HUES64 (cell line): ENCODE results near the gene CRHR2.
"Not testable (repeated sequence)": the region's sequence is repeated elsewhere in the genome, so short reads cannot be mapped to it uniquely, and the experiment has no call there.

Source experiments
- H3K27ac ChIP-seq: 2 replicates; pipeline ENCODE4 v1.7.0; 2013; ENCODE audit warnings: low read depth, low read length, inconsistent platforms
- H3K27me3 ChIP-seq: 2 replicates; pipeline ENCODE4 v1.6.1; 2013; ENCODE audit warnings: mild to moderate bottlenecking, low read length; ENCODE audit not compliant: insufficient read depth
- H3K36me3 ChIP-seq: 2 replicates; pipeline ENCODE4 v1.6.1; 2013; ENCODE audit warnings: mild to moderate bottlenecking, low read length; ENCODE audit not compliant: insufficient read depth
- H3K4me1 ChIP-seq: 2 replicates; pipeline ENCODE4 v1.6.1; 2013; ENCODE audit warnings: mild to moderate bottlenecking, low read length, moderate library complexity; ENCODE audit not compliant: insufficient read depth
- H3K4me3 ChIP-seq: 2 replicates; pipeline ENCODE4 v1.5.1; 2013; ENCODE audit warnings: mild to moderate bottlenecking, low read length, moderate library complexity
- H3K9ac ChIP-seq: 2 replicates; pipeline ENCODE4 v1.6.1; 2013; ENCODE audit warnings: mild to moderate bottlenecking, low read depth, low read length
- H3K9me3 ChIP-seq: 2 replicates; pipeline ENCODE4 v1.6.1; 2013; ENCODE audit warnings: low read depth, low read length; ENCODE audit not compliant: insufficient read depth
- WGBS: fragments of 150-250, 120-280 bp; methylation state at CpG from one replicate; pipeline ENCODE4 v1.1.7; 2013; ENCODE audit warnings: missing lambda C conversion rate; 5-methylcytosine and 5-hydroxymethylcytosine counted together

The CRHR2 gene

DNA sequence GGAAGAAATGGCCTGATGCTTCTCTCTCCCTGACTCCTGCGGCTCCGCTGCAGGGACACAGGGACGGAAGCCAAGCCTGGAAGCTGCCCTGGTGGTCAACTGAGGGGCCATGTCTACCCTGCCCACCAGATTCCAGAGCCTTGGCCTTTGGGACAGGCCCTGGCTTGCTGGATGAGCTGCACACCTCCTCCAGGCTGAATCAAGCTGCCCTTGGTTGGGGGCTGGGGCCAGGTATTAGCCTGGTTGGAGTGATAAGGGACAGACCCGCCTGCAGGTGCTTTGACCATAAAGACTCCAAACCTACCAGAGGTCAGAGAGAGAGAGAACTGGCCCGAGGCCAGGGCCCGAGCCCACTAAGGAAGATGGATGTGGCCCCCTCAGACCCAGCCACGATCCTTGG is 30.1 kb downstream of the CRHR2 start:
- no peak overlapping the region for H3K4me3 ChIP-seq
- H3K36me3 ChIP-seq, result 0 out of 2 replicates have a peak, but pooled peaks cover 2% of the 10 kb centered on the region
- 96% methylated on average over 7 of the region's 7 CpGs for WGBS
- no peaks in the 10 kb centered on the region for H3K9me3 ChIP-seq
- H3K27ac ChIP-seq, result no peak overlapping the region
- H3K27me3 ChIP-seq, result no peaks in the 10 kb centered on the region
- H3K9ac ChIP-seq, result no peak overlapping the region
- peaks cover 3% of the 10 kb centered on the region; the same call in 1 of the 2 replicates for H3K4me1 ChIP-seq

DNA sequence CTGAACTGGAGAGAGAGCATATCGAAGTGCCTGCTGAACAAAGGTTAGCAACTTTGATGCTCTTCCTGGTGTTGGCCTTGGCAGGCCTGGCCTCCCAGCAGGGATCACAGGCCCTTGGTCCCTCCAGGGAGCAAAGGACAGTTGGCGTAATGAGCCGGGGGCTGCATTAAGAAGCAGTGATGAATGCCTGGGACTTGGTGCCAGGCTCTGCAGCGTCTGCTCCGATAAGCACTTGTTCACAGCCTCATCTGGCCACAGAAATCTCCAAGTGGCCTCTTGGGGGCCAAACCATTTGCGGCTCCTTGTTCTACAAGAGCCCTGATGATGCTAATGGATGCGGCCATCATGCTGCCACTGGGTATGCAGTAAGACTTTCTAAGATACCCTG is 31.8 kb downstream of the CRHR2 start:
- Histone ChIP-seq H3K36me3 (peaks cover 7% of the 10 kb centered on the region; the same call in 1 of the 2 replicates), H3K9ac (no peak overlapping the region), H3K4me1 (peaks cover 3% of the 10 kb centered on the region; the same call in 1 of the 2 replicates), H3K27me3 (no peaks in the 10 kb centered on the region), H3K4me3 (no peak overlapping the region), H3K9me3 (no peaks in the 10 kb centered on the region), H3K27ac (no peak overlapping the region)
- WGBS, result 91% methylated on average over 7 of the region's 7 CpGs

DNA sequence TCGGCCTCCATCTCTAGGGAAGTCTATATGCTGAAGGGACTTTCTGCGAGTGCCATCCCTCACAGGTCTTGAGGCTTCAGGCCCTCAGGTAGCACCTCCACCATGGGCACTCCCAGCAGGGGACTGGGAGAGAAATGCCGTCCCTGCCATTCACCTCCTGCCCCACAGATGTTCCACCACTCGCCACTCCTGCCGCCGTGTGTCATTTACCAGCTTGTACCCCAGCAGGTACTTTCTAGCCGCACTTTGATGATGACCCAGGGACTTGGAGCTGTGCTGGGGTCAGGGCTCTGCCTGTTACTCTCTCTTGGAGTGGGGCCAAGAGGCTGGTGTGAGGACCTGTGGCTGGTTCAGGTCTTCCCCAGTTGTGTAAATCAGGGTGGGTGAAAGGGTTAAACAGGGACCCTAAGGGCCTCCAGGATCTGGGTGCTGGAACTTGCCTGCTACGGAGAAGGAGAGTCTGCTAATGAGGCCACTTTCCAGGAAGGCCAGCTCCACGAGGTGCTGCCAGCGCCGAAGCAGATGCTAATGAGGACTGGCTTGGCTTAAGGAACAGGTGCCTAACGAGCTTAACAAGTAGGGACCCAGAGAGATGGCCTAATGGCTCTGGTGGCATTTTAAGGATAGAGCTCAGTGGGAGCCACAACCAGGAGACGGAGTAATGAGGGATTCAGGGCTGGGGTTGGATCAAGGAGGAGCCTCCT is 32.4 kb downstream of the CRHR2 start:
- no peak overlapping the region for H3K27ac ChIP-seq
- H3K4me3 ChIP-seq, result no peak overlapping the region
- H3K36me3 ChIP-seq, result peaks cover 11% of the 10 kb centered on the region
- peaks cover 3% of the 10 kb centered on the region; the same call in 1 of the 2 replicates for H3K4me1 ChIP-seq
- H3K27me3 ChIP-seq, result no peaks in the 10 kb centered on the region
- WGBS, result 86% methylated on average over 13 of the region's 13 CpGs
- no peaks in the 10 kb centered on the region for H3K9me3 ChIP-seq
- no peak overlapping the region for H3K9ac ChIP-seq

DNA sequence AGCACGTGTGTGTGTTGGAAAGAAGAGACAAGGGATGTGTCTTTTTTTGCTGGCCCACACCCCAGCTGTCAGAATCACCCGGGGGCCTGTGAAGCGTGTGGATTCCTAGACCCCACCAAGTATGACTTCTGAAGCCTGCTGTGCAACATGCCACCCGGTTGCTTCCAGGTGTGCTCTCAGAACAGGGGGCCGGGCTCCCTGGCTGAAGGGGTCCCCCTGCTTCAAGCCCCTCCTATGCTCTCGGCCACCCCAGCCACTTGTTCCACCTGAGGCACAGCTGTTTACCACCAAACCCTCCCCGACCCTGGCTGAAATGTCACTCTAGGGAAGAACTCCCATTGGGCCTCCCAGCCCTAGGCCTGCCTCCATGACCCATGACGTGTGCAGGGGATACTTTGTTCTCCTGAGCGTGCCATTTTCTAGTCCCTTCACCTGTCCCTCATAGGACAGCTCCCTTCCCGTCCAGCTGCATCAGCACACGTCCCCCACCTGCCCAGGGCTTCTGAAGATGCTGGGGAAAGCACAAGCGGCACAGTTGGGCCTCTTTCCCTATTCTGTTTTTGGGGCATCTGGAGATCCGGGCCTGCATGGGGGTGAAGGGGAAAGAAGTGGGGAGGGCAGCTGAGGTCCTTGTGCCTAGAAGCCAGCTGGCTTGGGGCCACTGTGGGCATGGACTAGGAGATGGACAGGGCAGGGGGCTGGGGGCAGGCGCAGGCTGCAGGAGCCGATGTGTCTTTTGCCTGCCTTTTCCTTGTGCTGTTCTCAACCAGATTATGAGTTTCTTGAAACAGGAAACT is 33.3 kb downstream of the CRHR2 start:
- Histone ChIP-seq H3K27ac (no peak overlapping the region), H3K4me1 (peaks cover 3% of the 10 kb centered on the region; the same call in 1 of the 2 replicates), H3K9ac (no peak overlapping the region), H3K4me3 (no peak overlapping the region), H3K27me3 (no peaks in the 10 kb centered on the region), H3K9me3 (no peaks in the 10 kb centered on the region), H3K36me3 (peaks cover 9% of the 10 kb centered on the region)
- 91% methylated on average over 15 of the region's 15 CpGs for WGBS

DNA sequence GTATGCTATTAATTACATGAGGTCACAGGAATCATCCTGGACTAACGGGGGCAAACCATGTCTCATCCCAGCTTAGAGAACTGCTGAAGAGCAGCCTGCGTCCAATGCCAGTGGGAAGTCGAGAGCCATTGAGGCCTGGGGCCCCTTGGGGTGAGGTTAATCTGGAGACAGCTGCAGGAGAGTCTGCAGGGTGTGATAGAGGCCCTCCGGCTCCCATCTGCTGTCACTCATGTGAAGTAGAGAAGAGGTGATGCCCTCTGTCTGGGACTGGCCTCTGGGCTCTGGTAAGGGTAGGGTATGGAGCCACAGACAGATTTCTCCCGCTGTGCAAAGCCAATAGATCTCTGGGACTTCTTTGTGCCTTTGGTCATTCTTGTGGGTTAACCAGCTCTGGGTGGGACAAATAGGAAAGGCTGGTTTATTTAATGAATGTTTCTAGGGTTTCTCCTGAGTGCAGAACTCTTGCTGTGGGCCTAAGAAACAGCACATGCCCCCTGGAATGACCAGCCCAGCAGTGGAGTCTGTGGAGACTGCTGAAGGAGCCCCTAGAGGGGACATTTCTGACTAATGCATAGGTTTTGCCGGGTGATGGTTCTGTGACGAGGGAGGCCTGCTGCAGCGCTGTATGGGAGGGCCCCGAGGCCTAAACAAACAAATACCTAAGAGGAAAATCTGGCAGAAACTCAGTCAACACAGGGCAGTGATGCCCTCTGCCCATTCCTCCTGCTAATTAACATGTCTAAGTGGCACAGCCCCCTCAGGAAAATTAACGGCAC is 34.5 kb downstream of the CRHR2 start:
- H3K4me3 ChIP-seq, result no peak overlapping the region
- H3K9me3 ChIP-seq, result no peaks in the 10 kb centered on the region
- H3K9ac ChIP-seq, result no peak overlapping the region
- 92% methylated on average over 10 of the region's 10 CpGs for WGBS
- H3K4me1 ChIP-seq, result peaks cover 3% of the 10 kb centered on the region; the same call in 1 of the 2 replicates
- H3K27me3 ChIP-seq, result no peaks in the 10 kb centered on the region
- H3K36me3 ChIP-seq, result peaks cover 9% of the 10 kb centered on the region
- no peak overlapping the region for H3K27ac ChIP-seq

DNA sequence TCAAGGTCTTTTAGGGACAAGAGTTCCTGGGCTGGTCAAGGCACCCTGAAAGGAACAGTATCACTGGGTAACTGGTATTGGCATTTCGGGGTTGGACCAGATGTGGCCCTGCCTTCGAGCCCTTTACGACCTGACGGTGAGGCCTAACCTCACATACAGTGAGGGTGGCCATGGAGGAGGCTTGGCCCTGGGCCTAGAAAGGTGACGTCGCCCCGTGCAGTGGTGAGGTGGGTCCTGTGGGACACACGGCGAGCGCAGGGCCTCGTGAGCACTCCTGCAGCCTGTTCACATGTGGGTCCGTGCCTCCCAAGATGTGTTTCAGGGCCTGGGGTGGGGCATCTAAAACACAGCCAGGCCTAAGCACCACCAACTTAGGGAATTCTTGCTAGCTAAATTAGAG is 36.1 kb downstream of the CRHR2 start:
- Histone ChIP-seq H3K4me3 (no peak overlapping the region), H3K36me3 (peaks cover 9% of the 10 kb centered on the region), H3K9ac (no peak overlapping the region), H3K27ac (no peak overlapping the region), H3K4me1 (peaks cover 3% of the 10 kb centered on the region; the same call in 1 of the 2 replicates), H3K27me3 (no peaks in the 10 kb centered on the region), H3K9me3 (no peaks in the 10 kb centered on the region)
- WGBS, result 96% methylated on average over 12 of the region's 12 CpGs

DNA sequence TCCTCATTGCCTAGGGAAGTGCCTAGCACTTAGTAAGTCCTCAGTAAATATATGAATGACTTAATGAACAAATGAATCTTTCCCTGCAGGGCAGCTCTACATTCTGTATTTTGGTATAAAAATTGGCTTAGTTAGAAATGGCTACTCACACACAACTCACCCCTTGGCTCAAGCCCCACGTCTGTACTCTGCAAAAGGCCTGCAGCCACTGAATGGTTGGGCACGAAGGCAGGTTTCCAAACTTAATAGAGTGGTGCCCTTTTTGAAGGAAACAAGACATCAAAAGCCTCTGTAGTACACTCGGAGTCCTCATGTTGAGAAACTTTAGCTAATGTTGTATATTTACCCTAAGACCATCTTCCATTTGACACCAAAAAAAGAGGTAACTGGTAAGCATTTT is 36.6 kb downstream of the CRHR2 start:
- 93% methylated on average over 3 of the region's 3 CpGs for WGBS
- no peaks in the 10 kb centered on the region for H3K9me3 ChIP-seq

DNA sequence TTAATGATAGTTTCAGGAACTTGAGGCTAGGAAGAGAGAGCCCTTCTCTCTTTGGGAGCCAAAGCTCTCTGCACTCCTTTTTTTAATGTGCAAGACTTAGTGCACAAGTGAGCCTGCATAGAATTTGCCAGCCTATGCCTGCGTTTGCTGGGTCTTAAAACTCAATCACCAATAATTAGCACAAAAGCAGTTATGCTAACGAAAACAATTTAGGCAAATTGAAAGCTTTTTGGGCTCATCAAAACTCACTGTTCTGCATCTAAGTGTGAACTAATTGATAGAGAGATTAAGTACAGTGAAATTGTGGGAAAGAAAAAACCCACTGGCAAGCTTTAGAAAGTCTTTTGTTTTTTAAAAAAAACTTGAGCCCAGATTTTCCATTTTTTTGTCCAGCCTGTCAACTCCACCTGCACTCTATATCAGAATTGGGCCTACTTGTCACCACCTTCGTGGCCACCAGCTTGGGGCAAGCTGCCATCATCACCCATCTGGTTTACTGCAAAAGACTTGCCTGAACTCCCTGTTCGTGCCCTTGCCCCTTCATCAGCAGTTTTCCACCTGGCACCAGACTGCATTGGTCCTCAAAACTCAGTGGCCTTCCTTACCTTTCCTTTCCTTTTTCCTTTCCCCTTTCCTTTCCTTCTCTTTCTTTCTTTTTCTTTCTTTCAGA is 37.8 kb downstream of the CRHR2 start:
- peaks cover 3% of the 10 kb centered on the region; the same call in 1 of the 2 replicates for H3K4me1 ChIP-seq
- WGBS, result 92% methylated on average over 4 of the region's 4 CpGs
- H3K36me3 ChIP-seq, result peaks cover 9% of the 10 kb centered on the region
- H3K4me3 ChIP-seq, result no peak overlapping the region
- H3K27ac ChIP-seq, result no peak overlapping the region
- no peaks in the 10 kb centered on the region for H3K9me3 ChIP-seq
- H3K9ac ChIP-seq, result no peak overlapping the region
- H3K27me3 ChIP-seq, result no peaks in the 10 kb centered on the region

More for the DNA sequence above, 36.6 kb downstream of the CRHR2 start:
- Histone ChIP-seq H3K4me3 (no peak overlapping the region), H3K27me3 (no peaks in the 10 kb centered on the region), H3K9ac (no peak overlapping the region), H3K36me3 (peaks cover 9% of the 10 kb centered on the region), H3K27ac (no peak overlapping the region), H3K4me1 (peaks cover 3% of the 10 kb centered on the region; the same call in 1 of the 2 replicates)

DNA sequence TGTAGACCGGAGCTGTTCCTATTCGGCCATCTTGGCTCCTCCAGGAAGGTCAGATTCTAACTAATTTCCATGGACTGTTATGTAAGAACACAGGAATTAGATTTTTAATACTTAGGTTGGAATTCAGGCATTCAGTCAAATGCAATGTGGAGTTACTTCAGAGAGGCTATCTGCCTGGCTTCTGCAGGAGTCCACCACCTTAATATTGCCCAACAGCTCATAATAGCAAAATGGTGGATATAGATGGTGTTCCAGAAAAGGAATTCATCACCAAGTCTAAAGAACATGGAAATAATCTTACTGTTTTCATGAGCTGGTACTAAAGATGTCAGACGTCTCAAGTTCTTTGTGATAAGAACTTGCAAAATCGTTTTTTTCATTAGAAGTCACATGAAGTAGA is 39.5 kb downstream of the CRHR2 start:
- no peaks in the 10 kb centered on the region for H3K9me3 ChIP-seq
- H3K4me1 ChIP-seq, result peaks cover 3% of the 10 kb centered on the region; the same call in 1 of the 2 replicates
- H3K27ac ChIP-seq, result no peak overlapping the region
- peak overlapping the region; percentile 47 for H3K4me3 ChIP-seq
- 55% methylated on average over 4 of the region's 4 CpGs for WGBS
- peaks cover 9% of the 10 kb centered on the region for H3K36me3 ChIP-seq
- no peaks in the 10 kb centered on the region for H3K27me3 ChIP-seq
- H3K9ac ChIP-seq, result peak overlapping the region; percentile 78

DNA sequence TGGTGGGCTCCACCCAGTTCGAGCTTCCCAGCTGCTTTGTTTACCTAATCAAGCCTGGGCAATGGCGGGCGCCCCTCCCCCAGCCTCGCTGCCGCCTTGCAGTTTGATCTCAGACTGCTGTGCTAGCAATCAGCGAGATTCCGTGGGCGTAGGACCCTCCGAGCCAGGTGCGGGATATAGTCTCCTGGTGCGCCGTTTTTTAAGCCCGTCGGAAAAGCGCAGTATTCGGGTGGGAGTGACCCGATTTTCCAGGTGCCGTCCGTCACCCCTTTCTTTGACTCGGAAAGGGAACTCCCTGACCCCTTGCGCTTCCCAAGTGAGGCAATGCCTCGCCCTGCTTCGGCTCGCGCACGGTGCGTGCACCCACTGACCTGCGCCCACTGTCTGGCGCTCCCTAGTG is 39.9 kb downstream of the CRHR2 start:
- 10% methylated on average over 9 of the region's 29 CpGs for WGBS
- H3K27ac ChIP-seq, H3K27me3 ChIP-seq, H3K9me3 ChIP-seq, H3K36me3 ChIP-seq, H3K4me1 ChIP-seq: not testable (repeated sequence)
- Histone ChIP-seq H3K4me3 (peak overlapping the region; percentile 47), H3K9ac (peak overlapping the region; percentile 78)
